Retinal pigment epithelial cell (primary cell): ENCODE results near the gene TEC.

ENCODE experiments used
- DNase-seq: peaks from one replicate; pipeline ENCODE4 v3.0.0-alpha.2; 2010; ENCODE audit warnings: low read depth
- H3K4me3 ChIP-seq: 2 replicates; pipeline ENCODE4 v1.5.1; 2011; ENCODE audit warnings: mild to moderate bottlenecking, low read length, control low read depth, moderate library complexity
- TF ChIP-seq, protein P1 (sequence below): conservative IDR thresholded peaks from 2 replicates; pipeline ENCODE4 v1.5.1; 2011; ENCODE audit warnings: low read depth, low read length, control low read depth, inconsistent platforms

The TEC gene

DNA sequence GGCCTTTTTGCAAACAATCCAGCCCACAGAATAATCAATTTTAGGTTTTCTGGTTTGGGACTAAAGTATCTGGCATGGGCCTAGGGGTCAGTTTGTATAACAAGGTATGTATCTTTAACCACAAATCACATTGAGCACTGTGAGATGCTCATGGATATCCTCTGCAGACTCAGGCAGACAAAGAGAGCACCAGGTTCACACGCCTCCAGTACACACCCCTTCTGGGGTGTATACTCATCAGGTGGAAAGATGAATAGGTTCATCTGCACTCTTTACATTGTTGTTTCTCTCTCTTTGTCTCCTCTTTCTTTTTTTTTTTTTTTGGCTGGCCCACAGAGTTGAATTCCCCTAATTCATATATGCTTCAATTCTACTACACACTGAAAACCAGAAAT is 21.1 kb downstream of the TEC start:
- no peak for DNase-seq
- TF ChIP-seq, protein P1, sequence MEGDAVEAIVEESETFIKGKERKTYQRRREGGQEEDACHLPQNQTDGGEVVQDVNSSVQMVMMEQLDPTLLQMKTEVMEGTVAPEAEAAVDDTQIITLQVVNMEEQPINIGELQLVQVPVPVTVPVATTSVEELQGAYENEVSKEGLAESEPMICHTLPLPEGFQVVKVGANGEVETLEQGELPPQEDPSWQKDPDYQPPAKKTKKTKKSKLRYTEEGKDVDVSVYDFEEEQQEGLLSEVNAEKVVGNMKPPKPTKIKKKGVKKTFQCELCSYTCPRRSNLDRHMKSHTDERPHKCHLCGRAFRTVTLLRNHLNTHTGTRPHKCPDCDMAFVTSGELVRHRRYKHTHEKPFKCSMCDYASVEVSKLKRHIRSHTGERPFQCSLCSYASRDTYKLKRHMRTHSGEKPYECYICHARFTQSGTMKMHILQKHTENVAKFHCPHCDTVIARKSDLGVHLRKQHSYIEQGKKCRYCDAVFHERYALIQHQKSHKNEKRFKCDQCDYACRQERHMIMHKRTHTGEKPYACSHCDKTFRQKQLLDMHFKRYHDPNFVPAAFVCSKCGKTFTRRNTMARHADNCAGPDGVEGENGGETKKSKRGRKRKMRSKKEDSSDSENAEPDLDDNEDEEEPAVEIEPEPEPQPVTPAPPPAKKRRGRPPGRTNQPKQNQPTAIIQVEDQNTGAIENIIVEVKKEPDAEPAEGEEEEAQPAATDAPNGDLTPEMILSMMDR, result no peak
- no peak overlapping the region for H3K4me3 ChIP-seq

DNA sequence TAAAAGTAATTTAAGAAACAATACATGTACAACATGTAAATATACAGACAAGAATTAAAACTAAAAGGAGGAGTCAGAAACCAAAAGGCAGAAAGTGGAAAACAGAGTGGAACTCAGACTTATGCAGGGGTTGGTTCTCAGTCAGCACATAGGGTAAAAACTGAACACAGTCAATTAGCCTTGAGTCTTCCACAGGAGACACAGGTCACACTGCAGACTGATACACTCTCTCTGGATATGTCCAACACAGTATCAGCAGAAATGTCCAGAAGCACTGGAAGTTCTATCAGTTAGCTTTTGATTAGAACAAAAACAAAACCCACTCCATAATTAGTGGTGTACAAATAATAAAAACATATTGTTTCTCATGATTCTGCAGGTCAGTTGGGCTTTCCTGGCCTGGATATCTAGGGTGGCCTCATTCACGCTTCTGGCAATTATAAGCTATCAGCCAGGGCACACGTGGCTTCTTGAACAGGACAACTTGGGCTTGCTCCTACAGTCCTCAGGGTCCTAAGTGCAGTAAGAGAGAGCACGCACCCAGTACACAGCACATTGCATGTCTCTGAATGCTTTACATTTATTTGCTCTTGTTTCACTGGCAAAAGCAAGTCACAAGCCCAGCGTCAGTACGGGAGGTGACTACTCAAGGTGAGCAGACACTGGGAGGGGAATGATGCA is 21.6 kb downstream of the TEC start:
- DNase-seq, result no peak
- TF ChIP-seq, protein P1, result no peak
- no peak overlapping the region for H3K4me3 ChIP-seq

- H3K4me3 ChIP-seq, result no peak overlapping the region
- TF ChIP-seq, protein P1, result no peak
- no peak for DNase-seq
Measured at GRCh38 chr4:48247142-48247877, 22.3 kb downstream of the TEC start.

DNA sequence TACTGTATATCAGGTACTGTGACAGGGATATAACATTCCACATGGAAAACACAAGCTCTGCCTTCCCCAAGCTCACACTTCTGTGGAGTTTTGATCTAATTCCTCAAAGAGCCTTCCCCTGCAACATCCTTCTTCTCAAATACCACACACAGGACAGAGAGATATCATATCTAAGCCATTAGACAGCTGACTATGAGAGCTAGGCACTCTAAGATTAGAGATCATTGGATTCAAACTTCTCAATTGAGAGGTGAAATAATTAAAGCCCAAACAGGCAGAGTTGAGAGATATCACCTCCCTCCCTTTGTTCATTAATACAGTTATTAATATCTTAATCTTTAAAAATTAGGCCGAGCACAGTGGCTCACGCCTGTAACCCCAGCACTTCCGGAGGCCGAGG is 25.0 kb downstream of the TEC start:
- H3K4me3 ChIP-seq, result no peak overlapping the region
- DNase-seq, result no peak
- TF ChIP-seq, protein P1, result no peak

DNA sequence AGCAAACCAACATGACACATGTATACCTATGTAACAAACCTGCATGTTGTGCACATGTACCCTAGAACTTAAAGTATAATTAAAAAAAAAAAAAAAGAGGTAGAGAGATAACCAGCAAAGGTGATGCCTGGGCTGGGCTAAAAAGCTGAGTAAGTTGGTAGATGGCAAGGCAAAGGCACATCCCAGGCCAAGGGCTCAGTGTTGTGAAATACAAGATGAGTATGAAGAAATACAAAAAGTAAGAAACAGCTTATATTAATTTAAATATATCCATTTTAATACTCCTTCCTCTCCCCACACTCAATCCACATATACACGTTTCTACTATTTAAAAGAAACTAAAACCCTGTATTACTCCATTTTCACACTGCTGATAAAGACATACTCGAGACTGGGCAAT is 25.8 kb downstream of the TEC start:
- H3K4me3 ChIP-seq, result no peak overlapping the region
- no peak for DNase-seq
- TF ChIP-seq, protein P1, result no peak

GRCh38 chr4:48243429-48243828 is 26.2 kb downstream of the TEC start:
- TF ChIP-seq, protein P1, result no peak
- no peak for DNase-seq
- H3K4me3 ChIP-seq, result no peak overlapping the region
